Measurements from ENCODE around the gene CADM2. TPM values are rescaled to one million over a fixed set of nuclear protein-coding genes. Genes with fewer than 3 reads are reported as not detected.

The CADM2 gene
- total RNA-seq, 1 donor from 2014 or later, result 3.5 TPM

- peaks cover 9% of the 10 kb centered on the region for H3K9me3 Mint-ChIP-seq
- TF ChIP-seq CTCF (conservative IDR thresholded peaks at IDR 0.05), result no peak
- no peak overlapping the region for H3K27ac Mint-ChIP-seq (ENCODE audit: unreplicated experiment)
- peaks cover 12% of the 10 kb centered on the region for H3K4me1 Mint-ChIP-seq
- no peak overlapping the region for H3K4me3 Mint-ChIP-seq
- H3K27me3 Mint-ChIP-seq (ENCODE audit: low read depth), result no peaks in the 10 kb centered on the region
- H3K36me3 Mint-ChIP-seq (ENCODE audit: low read depth), result peaks cover 4% of the 10 kb centered on the region
- DNase-seq (ENCODE audit: low read depth, low spot score), result no peak
These were observed 1128.5 kb downstream of the CADM2 start for GRCh38 chr3:86087160-86087871.

DNA sequence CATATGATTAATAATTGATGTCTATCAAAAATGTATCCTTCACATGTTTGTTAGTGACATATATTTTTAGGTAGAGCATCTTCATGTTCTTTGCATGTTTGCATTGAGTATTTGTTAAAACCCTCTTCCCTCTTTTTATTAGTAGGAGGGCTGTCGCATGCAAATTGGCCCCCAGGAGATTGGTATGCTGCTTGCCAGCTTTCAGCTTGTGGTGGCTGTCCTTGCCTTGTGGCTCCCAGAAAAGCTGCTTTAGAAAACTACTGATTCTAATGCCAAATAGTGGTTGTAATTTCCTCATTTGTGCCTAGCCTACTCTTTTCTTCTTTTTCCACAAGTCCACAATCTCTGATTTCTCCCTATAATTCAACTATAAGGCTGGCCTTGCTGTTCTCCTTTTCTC lies 1145.4 kb downstream of the CADM2 start:
- H3K27me3 Mint-ChIP-seq (ENCODE audit: low read depth), result no peaks in the 10 kb centered on the region
- TF ChIP-seq CTCF (conservative IDR thresholded peaks at IDR 0.05), result no peak
- H3K4me3 Mint-ChIP-seq, result no peak overlapping the region
- H3K4me1 Mint-ChIP-seq, result peaks cover 13% of the 10 kb centered on the region
- DNase-seq (ENCODE audit: low read depth, low spot score), result no peak
- no peak overlapping the region for H3K27ac Mint-ChIP-seq (ENCODE audit: unreplicated experiment)
- H3K9me3 Mint-ChIP-seq, result peaks cover 17% of the 10 kb centered on the region
- H3K36me3 Mint-ChIP-seq (ENCODE audit: low read depth), result peaks cover 14% of the 10 kb centered on the region

DNA sequence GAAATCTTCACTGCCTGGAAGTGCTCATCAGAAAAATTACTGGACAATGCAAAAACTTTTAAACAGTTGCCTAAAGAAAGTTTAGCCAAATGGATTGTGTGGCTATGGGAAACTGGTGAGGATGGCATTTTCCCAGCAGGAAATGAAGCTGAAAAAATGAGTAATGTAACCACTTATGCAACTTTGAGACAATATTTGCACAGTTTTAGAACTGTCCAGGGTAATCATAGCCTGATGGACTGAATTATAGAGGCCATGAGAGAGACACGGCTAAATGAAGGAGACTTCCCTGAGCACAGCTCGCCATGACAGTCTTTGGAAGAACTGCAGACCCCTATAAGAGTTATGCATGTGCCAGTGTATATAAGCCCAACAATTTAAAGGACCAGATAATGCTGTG lies 1150.6 kb downstream of the CADM2 start:
- no peak for DNase-seq (ENCODE audit: low read depth, low spot score)
- no peak overlapping the region for H3K27ac Mint-ChIP-seq (ENCODE audit: unreplicated experiment)
- H3K4me1 Mint-ChIP-seq, result no peaks in the 10 kb centered on the region
- H3K9me3 Mint-ChIP-seq, result peaks cover 20% of the 10 kb centered on the region
- H3K4me3 Mint-ChIP-seq, result no peak overlapping the region
- H3K36me3 Mint-ChIP-seq (ENCODE audit: low read depth), result peaks cover 6% of the 10 kb centered on the region
- no peak for TF ChIP-seq CTCF (conservative IDR thresholded peaks at IDR 0.05)
- H3K27me3 Mint-ChIP-seq (ENCODE audit: low read depth), result no peaks in the 10 kb centered on the region

Small RNA genes within 50 kb of the gene (microRNA-seq; reads per million reads assigned to microRNA genes)
- gene MIR5688, result not detected
